GM12892 (cell line): ENCODE data around the gene PTPN13.

Source experiments
- POLR2A ChIP-seq: IDR thresholded peaks from 2 replicates; pipeline ENCODE4 v1.6.1; 2011; ENCODE audit warnings: low read depth, low read length, control low read depth
- POLR2AphosphoS5 ChIP-seq: IDR thresholded peaks from 2 replicates; pipeline ENCODE4 v1.6.1; 2011; ENCODE audit warnings: low read depth, low read length, control low read depth

DNA sequence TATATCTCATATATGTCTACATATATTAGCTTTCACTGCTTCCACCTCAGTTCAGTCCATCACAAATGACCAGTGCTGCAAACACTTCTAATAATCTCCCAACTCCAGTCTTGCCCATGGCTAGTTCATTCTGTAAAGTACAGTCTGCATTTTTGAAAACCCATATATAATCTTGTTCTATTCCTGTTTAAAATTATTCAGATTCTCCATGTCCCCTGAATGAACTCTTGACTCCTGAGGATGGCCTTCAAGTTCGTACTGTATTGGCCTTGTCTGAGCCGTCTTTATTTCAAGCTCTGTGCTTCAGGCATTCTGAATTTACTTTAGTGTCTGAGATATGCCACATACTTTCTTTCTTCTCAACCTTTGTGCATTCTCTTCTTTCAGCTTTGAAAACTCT, 84.7 kb downstream of the PTPN13 start:
- no peak for TF ChIP-seq POLR2AphosphoS5
- no peak for TF ChIP-seq POLR2A
